Measurements from ENCODE around the gene TAGLN.

DNA sequence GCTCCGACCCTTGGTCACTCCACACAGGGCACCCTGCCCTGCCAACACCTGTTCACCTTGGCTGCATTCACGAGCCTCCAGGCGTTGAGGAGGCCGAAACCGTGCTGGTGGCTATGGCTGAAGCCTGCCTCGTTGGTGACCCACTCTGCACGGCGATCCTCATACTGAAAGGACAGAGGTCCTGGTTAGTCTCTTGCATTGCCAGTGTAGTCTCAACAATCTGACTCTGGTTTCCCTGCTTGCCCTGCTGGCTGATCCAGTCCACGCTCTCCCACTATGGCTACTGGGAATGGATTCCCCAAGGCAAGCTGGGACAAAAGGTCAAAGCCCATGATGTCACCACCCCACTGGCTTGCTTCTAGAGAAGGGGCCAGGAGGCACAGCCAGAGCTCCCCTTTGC is 19.8 kb downstream of the TAGLN start:
- TF ChIP-seq, protein P1, sequence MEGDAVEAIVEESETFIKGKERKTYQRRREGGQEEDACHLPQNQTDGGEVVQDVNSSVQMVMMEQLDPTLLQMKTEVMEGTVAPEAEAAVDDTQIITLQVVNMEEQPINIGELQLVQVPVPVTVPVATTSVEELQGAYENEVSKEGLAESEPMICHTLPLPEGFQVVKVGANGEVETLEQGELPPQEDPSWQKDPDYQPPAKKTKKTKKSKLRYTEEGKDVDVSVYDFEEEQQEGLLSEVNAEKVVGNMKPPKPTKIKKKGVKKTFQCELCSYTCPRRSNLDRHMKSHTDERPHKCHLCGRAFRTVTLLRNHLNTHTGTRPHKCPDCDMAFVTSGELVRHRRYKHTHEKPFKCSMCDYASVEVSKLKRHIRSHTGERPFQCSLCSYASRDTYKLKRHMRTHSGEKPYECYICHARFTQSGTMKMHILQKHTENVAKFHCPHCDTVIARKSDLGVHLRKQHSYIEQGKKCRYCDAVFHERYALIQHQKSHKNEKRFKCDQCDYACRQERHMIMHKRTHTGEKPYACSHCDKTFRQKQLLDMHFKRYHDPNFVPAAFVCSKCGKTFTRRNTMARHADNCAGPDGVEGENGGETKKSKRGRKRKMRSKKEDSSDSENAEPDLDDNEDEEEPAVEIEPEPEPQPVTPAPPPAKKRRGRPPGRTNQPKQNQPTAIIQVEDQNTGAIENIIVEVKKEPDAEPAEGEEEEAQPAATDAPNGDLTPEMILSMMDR (IDR thresholded peaks at IDR 0.05 in 8 of 11, conservative IDR thresholded peaks at IDR 0.05 in 3 of 11): no peak
- TF ChIP-seq POLR2AphosphoS5 (IDR thresholded peaks at IDR 0.05) (no peak), POLR2A (IDR thresholded peaks at IDR 0.05) (no peak)
